ENCODE data around the gene CHD8.

Gene CHD8

GRCh38 chr14:21437063-21437901 lies 18.6 kb downstream of the CHD8 start:
- peak overlapping the region; percentile 61 to 96 (median 81) for H3K4me3 ChIP-seq
- H3K27ac ChIP-seq, result peak overlapping the region; percentile 54 to 96 (median 88)

GRCh38 chr14:21436567-21437062 lies 19.3 kb downstream of the CHD8 start:
- Histone ChIP-seq H3K4me3 (peak overlapping the region; percentile 61 to 96 (median 81)), H3K27ac (peak overlapping the region in 20 of 21 experiments; percentile 76 to 96 (median 90))

- Histone ChIP-seq H3K4me3 (no peak overlapping the region), H3K27ac (peak overlapping the region in 8 of 21 experiments; percentile 3 to 59 (median 24))
Measured at GRCh38 chr14:21431126-21431525, 24.8 kb downstream of the CHD8 start.

- H3K4me3 ChIP-seq, result no peak overlapping the region
- no peak overlapping the region for H3K27ac ChIP-seq
Measured at GRCh38 chr14:21428930-21429329, 27.0 kb downstream of the CHD8 start.

GRCh38 chr14:21426692-21427091 lies 29.2 kb downstream of the CHD8 start:
- H3K4me3 ChIP-seq, result no peak overlapping the region
- H3K27ac ChIP-seq, result no peak overlapping the region

GRCh38 chr14:21419528-21419927 lies 36.4 kb downstream of the CHD8 start:
- no peak overlapping the region for H3K4me3 ChIP-seq

GRCh38 chr14:21415329-21415728 lies 40.6 kb downstream of the CHD8 start:
- Histone ChIP-seq H3K4me3 (no peak overlapping the region), H3K27ac (no peak overlapping the region)

More at GRCh38 chr14:21419528-21419927, 36.4 kb downstream of the CHD8 start:
- H3K27ac ChIP-seq, result no peak overlapping the region

- Histone ChIP-seq H3K27ac (no peak overlapping the region), H3K4me3 (no peak overlapping the region)
Measured at GRCh38 chr14:21414137-21414631, 41.7 kb downstream of the CHD8 start.

GRCh38 chr14:21408147-21408546 lies 47.8 kb downstream of the CHD8 start:
- Histone ChIP-seq H3K4me3 (no peak overlapping the region), H3K27ac (no peak overlapping the region)

- Histone ChIP-seq H3K4me3 (no peak overlapping the region), H3K27ac (no peak overlapping the region)
Measured at GRCh38 chr14:21406213-21406612, 49.7 kb downstream of the CHD8 start.

- no peak overlapping the region for H3K27ac ChIP-seq
Measured at GRCh38 chr14:21405097-21405496, 50.8 kb downstream of the CHD8 start.

GRCh38 chr14:21399311-21399870 lies 56.5 kb downstream of the CHD8 start:
- no peak overlapping the region for H3K27ac ChIP-seq
- H3K4me3 ChIP-seq, result no peak overlapping the region

More at GRCh38 chr14:21405097-21405496, 50.8 kb downstream of the CHD8 start:
- H3K4me3 ChIP-seq, result no peak overlapping the region

GRCh38 chr14:21398901-21399300 lies 57.0 kb downstream of the CHD8 start:
- no peak overlapping the region for H3K4me3 ChIP-seq
- no peak overlapping the region for H3K27ac ChIP-seq

GRCh38 chr14:21395450-21395849 lies 60.5 kb downstream of the CHD8 start:
- Histone ChIP-seq H3K4me3 (no peak overlapping the region), H3K27ac (no peak overlapping the region)

GRCh38 chr14:21385188-21385904 lies 70.6 kb downstream of the CHD8 start:
- no peak overlapping the region for H3K4me3 ChIP-seq
- H3K27ac ChIP-seq, result peak overlapping the region in 13 of 21 experiments; percentile 81 to 96 (median 92)

- peak overlapping the region in 20 of 21 experiments; percentile 79 to 96 (median 90) for H3K27ac ChIP-seq
- peak overlapping the region; percentile 60 to 85 (median 73) for H3K4me3 ChIP-seq
Measured at GRCh38 chr14:21384494-21384851, 71.5 kb downstream of the CHD8 start.

- Histone ChIP-seq H3K27ac (peak within 1 kb of the TSS; percentile 60 to 96 (median 90)), H3K4me3 (peak within 1 kb of the TSS; percentile 60 to 85 (median 73))
Measured at GRCh38 chr14:21383848-21384493, 72.0 kb downstream of the CHD8 start, which contains the start of gene SUPT16H. TSS of gene SUPT16H (minus strand) at chr14:21384019. CDS start at chr14:21383927, 92 bp downstream.

GRCh38 chr14:21382886-21383847 lies 72.8 kb downstream of the CHD8 start:
- H3K4me3 ChIP-seq, result peak overlapping the region; percentile 60 to 85 (median 73)
- H3K27ac ChIP-seq, result peak overlapping the region; percentile 60 to 96 (median 90)

All from skin epidermis (tissue), 12 donors.